Erythroblast (primary cell): ENCODE data around the gene ELAVL1.

Experiments used
- DNase-seq, 2 experiments: peaks; one replicate each; lab custom pipeline; 2025; lab: John Stamatoyannopoulos, UW
- GATA1 ChIP-seq: IDR thresholded peaks from 2 replicates; pipeline ENCODE4 v1.6.1; 2011; ENCODE audit warnings: low read depth, mild to moderate bottlenecking, control low read depth, low read length, moderate library complexity
- POLR2A ChIP-seq: IDR thresholded peaks from 2 replicates; pipeline ENCODE4 v1.6.1; 2011; ENCODE audit warnings: mild to moderate bottlenecking, low read length

ELAVL1 gene

DNA sequence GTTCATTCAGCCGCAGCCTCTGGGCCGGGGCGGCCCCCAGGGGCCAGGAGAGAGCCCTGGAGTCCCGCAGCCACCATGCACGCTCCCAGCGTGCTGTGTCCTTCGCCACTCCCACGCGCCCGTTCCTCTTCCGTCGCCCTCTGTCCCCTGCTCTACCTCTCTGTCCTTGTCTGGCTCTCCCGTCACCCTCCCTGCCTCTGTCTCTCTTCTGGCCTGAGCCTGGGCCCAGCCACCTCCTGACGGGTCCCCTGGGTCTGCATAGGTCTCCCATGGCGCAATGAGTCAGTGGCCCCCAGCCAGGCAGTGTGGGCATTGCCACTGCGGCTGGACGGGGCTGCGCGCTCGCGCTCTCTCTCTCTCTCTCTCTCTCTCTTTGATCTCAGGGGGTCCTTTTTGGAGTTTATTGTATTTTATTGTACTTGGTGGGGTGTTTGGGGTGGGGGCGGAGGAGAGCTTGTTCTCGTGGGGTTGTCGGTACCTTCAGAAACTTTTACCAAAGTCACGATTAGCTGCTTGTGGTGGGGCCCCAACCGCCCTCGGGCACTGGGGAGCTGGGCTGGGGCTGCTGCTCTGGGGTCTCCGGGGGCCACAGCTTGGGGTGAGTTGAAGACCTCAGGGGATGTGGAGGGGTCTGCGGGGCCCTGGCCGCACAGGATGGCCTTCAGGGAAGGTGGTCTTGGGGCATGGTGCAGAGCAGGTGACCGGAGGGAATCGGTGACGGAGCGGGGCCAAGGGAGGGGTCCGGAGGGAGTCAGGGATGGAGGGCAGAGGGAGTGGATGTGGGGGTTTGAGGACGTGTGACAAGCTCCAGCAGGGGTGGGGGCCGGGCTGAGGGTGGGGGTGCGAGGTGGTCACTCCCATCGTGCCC lies 92.5 kb downstream of the ELAVL1 start:
- TF ChIP-seq GATA1, result no peak
- no peak for TF ChIP-seq POLR2A
- DNase-seq, result no peak

DNA sequence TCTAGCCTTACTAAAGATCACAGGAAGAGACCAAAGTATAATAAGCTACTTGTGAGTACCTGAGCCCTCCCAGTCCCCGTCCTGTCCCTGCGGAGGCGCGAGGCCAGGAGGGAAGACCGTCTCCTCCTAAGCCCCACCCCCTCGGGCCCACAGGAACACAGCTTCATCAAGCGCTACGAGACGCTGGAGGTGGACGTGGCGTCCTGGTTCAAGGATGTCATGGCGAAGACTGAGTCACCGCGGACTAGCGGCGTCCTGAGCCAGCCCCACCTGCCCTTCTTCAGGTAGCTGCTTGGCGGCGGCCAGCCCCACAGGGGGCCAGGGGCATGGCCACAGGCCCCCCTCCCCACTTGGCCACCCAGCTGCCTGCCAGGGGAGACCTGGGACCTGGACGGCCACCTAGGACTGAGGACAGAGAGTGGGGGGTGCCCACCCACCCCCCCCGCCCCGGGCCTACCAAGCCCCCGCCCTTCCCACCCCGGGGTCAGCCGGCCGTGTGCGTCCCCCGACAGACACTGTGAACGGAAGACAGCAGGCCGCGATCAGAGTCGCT lies 93.2 kb downstream of the ELAVL1 start:
- no peak for DNase-seq
- TF ChIP-seq POLR2A (no peak), GATA1 (no peak)

DNA sequence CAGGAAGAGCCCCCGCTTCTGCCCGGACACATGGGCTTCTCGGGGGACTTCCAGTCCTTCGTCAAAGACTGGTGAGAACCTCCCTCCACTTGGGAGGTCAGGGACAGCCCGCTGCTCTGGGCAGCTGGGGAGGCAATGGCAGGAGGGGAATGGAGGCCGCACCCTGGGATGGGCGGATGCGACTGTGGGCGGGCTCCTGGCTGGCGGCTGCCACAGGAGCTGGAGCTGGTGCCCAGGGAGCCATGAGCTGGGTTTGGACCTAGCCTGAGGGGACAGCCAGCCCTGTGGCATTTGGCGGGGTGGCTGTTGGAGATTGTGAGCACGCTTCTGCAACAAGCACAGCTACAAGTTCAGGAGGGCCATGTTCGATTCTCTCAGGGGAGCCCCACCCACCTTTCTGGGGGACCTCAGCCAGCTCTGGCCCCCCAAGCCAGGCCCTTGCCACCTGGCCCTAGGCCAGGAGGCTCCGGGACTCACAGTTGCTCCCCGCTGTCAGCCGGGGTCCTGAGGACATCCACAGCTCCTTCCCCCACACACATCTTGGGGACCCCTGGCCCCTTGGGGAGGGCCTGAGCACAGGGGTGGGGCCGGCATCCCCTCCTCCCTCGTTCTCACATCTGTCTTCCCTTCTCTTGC lies 93.8 kb downstream of the ELAVL1 start:
- no peak for TF ChIP-seq POLR2A
- no peak for DNase-seq

DNA sequence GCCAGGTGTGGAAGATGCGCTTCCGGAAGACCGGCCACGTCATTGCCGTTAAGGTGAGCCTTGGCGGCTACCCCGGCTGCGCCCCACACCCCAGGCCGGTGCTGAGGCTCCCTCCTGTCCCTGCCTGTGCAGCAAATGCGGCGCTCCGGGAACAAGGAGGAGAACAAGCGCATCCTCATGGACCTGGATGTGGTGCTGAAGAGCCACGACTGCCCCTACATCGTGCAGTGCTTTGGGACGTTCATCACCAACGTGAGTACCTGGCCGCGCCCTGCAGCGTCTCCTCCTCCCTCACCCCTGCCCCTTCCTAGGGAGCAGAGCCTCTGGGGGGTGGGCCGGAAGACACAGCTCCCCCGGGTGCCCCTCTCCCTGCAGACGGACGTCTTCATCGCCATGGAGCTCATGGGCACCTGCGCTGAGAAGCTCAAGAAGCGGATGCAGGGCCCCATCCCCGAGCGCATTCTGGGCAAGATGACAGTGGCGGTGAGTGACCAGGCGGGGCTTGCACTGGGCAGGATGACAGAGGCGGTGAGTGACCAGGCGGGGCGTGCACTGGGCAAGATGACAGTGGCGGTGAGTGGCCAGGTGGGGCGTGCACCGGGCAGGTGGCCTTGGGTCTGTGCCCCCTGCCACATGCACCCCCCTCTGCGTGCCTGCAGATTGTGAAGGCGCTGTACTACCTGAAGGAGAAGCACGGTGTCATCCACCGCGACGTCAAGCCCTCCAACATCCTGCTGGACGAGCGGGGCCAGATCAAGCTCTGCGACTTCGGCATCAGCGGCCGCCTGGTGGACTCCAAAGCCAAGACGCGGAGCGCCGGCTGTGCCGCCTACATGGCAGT lies 94.9 kb downstream of the ELAVL1 start:
- no peak for DNase-seq
- no peak for TF ChIP-seq POLR2A
- no peak for TF ChIP-seq GATA1

DNA sequence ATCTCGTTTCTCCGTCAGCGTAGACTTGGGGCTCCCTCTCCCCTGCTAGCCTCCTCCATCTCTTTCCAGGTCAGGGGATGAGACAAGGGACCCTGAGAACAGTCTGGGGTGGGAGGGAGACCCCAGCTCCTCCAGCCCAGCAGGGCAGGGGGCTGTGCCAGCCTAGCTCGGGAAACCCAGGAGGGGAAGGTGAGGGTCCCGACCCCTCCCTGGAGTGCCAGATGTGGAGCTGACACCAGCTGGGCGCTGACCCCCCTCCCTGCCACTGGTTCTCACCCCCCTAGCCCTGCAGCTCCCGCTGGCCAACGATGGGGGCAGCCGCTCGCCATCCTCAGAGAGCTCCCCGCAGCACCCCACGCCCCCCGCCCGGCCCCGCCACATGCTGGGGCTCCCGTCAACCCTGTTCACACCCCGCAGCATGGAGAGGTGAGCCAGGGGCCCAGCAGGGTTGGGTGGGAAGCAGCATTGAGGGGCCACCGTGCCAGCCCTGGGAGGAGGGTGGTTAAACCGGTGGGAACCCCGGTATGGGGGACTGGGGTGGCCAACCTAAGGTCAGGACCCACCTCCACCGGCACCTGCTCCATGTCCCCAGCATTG lies 95.9 kb downstream of the ELAVL1 start:
- no peak for DNase-seq
- TF ChIP-seq POLR2A (no peak), GATA1 (no peak)

DNA sequence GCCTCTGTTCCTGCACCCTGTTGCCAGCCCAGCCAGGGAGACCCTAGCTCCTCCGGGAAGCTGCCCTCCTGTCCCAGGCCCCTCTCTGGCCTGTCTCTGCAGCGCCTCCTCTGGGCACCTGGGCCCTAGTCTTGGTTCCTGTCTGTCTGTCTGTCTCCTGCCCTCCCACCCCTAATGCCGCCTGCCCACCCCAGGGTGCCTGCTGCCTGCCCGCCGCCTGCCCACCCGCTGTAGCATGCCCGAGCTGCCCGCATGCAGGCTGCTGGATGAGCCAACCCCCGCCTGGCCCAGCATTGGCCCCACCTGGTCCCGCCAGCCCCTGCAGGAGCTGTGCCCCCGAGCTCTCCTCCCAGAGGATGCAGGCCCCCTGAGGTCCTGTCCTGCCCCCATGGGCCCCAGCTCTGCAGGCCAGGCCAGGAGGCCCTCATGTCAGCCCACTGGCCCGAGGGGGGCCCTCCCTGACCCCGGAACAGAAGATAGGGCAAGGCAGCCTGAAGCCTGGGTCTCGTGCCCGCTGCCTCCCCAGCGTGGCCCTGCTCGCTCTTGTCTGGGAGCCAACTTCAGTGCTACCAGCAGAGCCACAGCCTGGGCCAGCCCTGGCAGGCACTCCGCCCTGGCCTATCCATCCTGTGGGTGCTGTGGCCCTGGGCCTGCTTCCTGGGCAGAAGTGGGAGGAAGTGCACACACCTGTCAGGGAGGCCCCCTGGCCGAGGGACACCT lies 96.5 kb downstream of the ELAVL1 start:
- TF ChIP-seq POLR2A (no peak), GATA1 (no peak)
- no peak for DNase-seq
